ENCODE data around the gene SHISAL1. TPM values are rescaled to one million over a fixed set of nuclear protein-coding genes. Genes with fewer than 3 reads are reported as not detected.

The SHISAL1 gene
- total and polyA plus RNA-seq, 2 experiments from 2014 or later = 0.58 to 2.2 TPM

DNA sequence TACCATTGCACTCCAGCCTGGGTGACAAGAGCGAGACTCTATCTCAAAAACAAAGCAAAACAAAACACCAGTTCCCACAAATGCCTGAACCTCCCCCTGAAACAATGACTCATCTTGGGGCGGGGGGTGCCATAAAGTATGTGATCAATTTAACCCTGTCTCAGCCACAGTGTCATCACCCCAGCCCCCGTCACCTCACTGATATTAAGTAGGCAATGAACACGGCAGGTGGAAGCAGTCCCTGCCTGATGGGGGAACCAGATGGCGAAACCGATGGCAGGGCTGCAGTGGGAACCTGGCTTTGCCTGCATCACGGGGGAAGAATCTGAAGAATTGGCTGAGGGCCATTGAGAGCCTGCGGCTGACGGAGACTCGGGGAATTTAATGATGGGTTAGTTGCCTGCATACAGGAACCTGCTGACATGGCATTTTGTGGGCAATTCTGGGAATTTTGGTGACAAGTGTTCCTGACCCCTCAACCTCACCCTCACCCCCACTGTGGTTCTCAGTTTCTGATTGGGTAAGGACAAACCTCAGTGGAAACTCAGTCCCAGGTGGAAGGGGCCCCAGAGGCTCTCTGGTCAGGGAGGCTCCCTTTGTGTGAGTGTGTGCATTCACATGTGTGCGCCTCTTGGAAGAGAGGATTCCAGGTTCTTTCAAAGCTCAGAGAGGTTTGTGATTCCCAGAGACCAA, 39.1 kb upstream of the SHISAL1 start:
- Histone ChIP-seq H3K27me3 (replicated peaks; ENCODE audit: insufficient read depth) (no peaks in the 10 kb centered on the region), H3K4me3 (no peak overlapping the region), H3K4me2 (ENCODE audit: unreplicated experiment) (peak overlapping the region; percentile 41), H3K79me2 (ENCODE audit: insufficient read depth) (no peaks in the 10 kb centered on the region), H3K4me1 (ENCODE audit: insufficient read depth) (peaks cover 10% of the 10 kb centered on the region), H3K36me3 (ENCODE audit: low read depth) (no peaks in the 10 kb centered on the region), H3K27ac (no peak overlapping the region), H3K9me2 (ENCODE audit: insufficient read depth) (no peaks in the 10 kb centered on the region), H3F3A (ENCODE audit: insufficient read depth) (0 out of 2 replicates have a peak, but pooled peaks cover 3% of the 10 kb centered on the region), H4K20me1 (ENCODE audit: insufficient read depth) (no peaks in the 10 kb centered on the region), H3K9me3 (ENCODE audit: low read depth) (no peaks in the 10 kb centered on the region), H3K9ac (peak overlapping the region; percentile 38; the same call in 1 of the 2 replicates), H2AFZ (no peak overlapping the region)
- in situ Hi-C loops (cut with MboI) = no loop called here
- peak; percentile 97 for DNase-seq
- TF ChIP-seq EZH2 (IDR thresholded peaks at IDR 0.05; ENCODE audit: insufficient read depth, poor library complexity, severe bottlenecking) (no peak), EZH2phosphoT487 (IDR thresholded peaks at IDR 0.05; ENCODE audit: insufficient read depth, low read depth) (no peak)
- WGBS, 2 experiments (ENCODE audit: low coverage in 1 of 2, low lambda C conversion rate in 2 of 2, missing lambda C conversion rate in 2 of 2) = 19 to 22% methylated on average over 11 of the region's 11 CpGs

DNA sequence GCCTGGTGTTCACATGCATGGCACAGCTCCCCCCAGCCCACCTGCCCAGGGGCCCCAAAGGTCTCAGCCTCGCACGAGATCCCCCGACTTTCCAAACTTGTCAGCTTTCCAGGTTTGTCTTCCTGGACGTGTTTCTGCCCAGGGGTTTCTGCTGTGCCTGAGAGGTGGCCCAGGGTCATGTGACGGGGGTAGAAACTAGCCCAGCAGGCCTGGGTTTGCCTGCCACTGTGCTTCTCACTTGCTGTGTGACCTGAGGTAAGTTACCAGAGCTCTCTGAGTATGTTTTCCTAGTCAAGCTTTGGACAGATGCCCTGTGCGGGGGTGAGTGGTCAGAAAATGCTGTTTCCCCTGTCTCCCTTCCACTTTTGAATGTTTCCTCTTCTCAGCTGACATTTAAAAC, 38.3 kb upstream of the SHISAL1 start:
- in situ Hi-C loops (cut with MboI) = no loop called here
- no peak for DNase-seq
- 0 out of 2 replicates have a peak, but pooled peaks cover 3% of the 10 kb centered on the region for H3F3A ChIP-seq (ENCODE audit: insufficient read depth)
- H4K20me1 ChIP-seq (ENCODE audit: insufficient read depth) = no peaks in the 10 kb centered on the region
- H3K27ac ChIP-seq = no peak overlapping the region
- H3K4me3 ChIP-seq = no peak overlapping the region
- peaks cover 10% of the 10 kb centered on the region for H3K4me1 ChIP-seq (ENCODE audit: insufficient read depth)
- H2AFZ ChIP-seq = no peak overlapping the region
- WGBS, 2 experiments (ENCODE audit: low coverage in 1 of 2, low lambda C conversion rate in 2 of 2, missing lambda C conversion rate in 2 of 2) = 74 to 77% methylated on average over 6 of the region's 6 CpGs
- H3K9me3 ChIP-seq (ENCODE audit: low read depth) = no peaks in the 10 kb centered on the region
- peak overlapping the region; percentile 38; the same call in 1 of the 2 replicates for H3K9ac ChIP-seq
- no peaks in the 10 kb centered on the region for H3K9me2 ChIP-seq (ENCODE audit: insufficient read depth)
- H3K4me2 ChIP-seq (ENCODE audit: unreplicated experiment) = no peak overlapping the region
- H3K27me3 ChIP-seq (replicated peaks; ENCODE audit: insufficient read depth) = no peaks in the 10 kb centered on the region
- H3K36me3 ChIP-seq (ENCODE audit: low read depth) = no peaks in the 10 kb centered on the region
- no peak for TF ChIP-seq EZH2 (IDR thresholded peaks at IDR 0.05; ENCODE audit: insufficient read depth, poor library complexity, severe bottlenecking)
- no peak for TF ChIP-seq EZH2phosphoT487 (IDR thresholded peaks at IDR 0.05; ENCODE audit: insufficient read depth, low read depth)
- no peaks in the 10 kb centered on the region for H3K79me2 ChIP-seq (ENCODE audit: insufficient read depth)

DNA sequence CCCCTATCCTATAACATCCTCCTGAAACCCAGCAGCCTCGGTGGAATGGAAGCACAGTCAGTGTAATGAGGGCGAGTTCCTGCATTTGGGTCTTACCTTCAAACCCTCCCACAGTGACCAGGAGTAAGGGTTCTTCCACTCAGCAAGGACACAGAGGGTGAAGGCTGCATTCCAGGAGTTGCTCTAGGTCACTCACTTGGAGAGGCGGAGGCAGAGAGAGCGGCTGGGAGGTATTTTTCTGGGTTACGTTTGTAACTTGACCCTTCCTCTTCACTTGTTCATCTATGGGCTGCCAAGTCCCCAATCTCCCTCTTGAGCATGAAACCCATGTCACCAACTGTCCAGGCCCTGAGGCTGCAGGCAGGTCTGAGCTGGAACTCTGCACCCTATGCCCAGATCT, 36.8 kb upstream of the SHISAL1 start:
- 82 to 85% methylated on average over 5 of the region's 5 CpGs for WGBS, 2 experiments (ENCODE audit: low coverage in 1 of 2, low lambda C conversion rate in 2 of 2, missing lambda C conversion rate in 2 of 2)
- no peak overlapping the region for H3K27ac ChIP-seq
- no peak for TF ChIP-seq EZH2 (IDR thresholded peaks at IDR 0.05; ENCODE audit: insufficient read depth, poor library complexity, severe bottlenecking)
- TF ChIP-seq EZH2phosphoT487 (IDR thresholded peaks at IDR 0.05; ENCODE audit: insufficient read depth, low read depth) = no peak

GRCh38 chr22:44348971-44349560, 36.3 kb upstream of the SHISAL1 start:
- H3K27me3 ChIP-seq (replicated peaks; ENCODE audit: insufficient read depth) = no peaks in the 10 kb centered on the region
- DNase-seq = no peak
- WGBS, 2 experiments (ENCODE audit: low coverage in 1 of 2, low lambda C conversion rate in 2 of 2, missing lambda C conversion rate in 2 of 2) = 80 to 82% methylated on average over 17 to 19 of the region's 19 CpGs
- no peaks in the 10 kb centered on the region for H4K20me1 ChIP-seq (ENCODE audit: insufficient read depth)
- no peak for TF ChIP-seq EZH2phosphoT487 (IDR thresholded peaks at IDR 0.05; ENCODE audit: insufficient read depth, low read depth)
- TF ChIP-seq EZH2 (IDR thresholded peaks at IDR 0.05; ENCODE audit: insufficient read depth, poor library complexity, severe bottlenecking) = no peak
- H3K79me2 ChIP-seq (ENCODE audit: insufficient read depth) = no peaks in the 10 kb centered on the region
- H3K36me3 ChIP-seq (ENCODE audit: low read depth) = no peaks in the 10 kb centered on the region
- H3F3A ChIP-seq (ENCODE audit: insufficient read depth) = 0 out of 2 replicates have a peak, but pooled peaks cover 3% of the 10 kb centered on the region
- no peak overlapping the region for H3K4me2 ChIP-seq (ENCODE audit: unreplicated experiment)
- H3K4me1 ChIP-seq (ENCODE audit: insufficient read depth) = peaks cover 10% of the 10 kb centered on the region
- H3K4me3 ChIP-seq = no peak overlapping the region
- in situ Hi-C loops (cut with MboI) = no loop called here
- no peaks in the 10 kb centered on the region for H3K9me2 ChIP-seq (ENCODE audit: insufficient read depth)
- H3K27ac ChIP-seq = no peak overlapping the region
- no peaks in the 10 kb centered on the region for H3K9me3 ChIP-seq (ENCODE audit: low read depth)
- H3K9ac ChIP-seq = no peak overlapping the region
- no peak overlapping the region for H2AFZ ChIP-seq

More for the DNA sequence above, 36.8 kb upstream of the SHISAL1 start:
- Histone ChIP-seq H3K79me2 (ENCODE audit: insufficient read depth) (no peaks in the 10 kb centered on the region), H4K20me1 (ENCODE audit: insufficient read depth) (no peaks in the 10 kb centered on the region), H3K36me3 (ENCODE audit: low read depth) (no peaks in the 10 kb centered on the region), H3K9me2 (ENCODE audit: insufficient read depth) (no peaks in the 10 kb centered on the region), H3F3A (ENCODE audit: insufficient read depth) (0 out of 2 replicates have a peak, but pooled peaks cover 3% of the 10 kb centered on the region), H3K9me3 (ENCODE audit: low read depth) (no peaks in the 10 kb centered on the region), H3K4me3 (no peak overlapping the region), H3K9ac (no peak overlapping the region), H3K4me2 (ENCODE audit: unreplicated experiment) (no peak overlapping the region), H3K27me3 (replicated peaks; ENCODE audit: insufficient read depth) (no peaks in the 10 kb centered on the region), H3K4me1 (ENCODE audit: insufficient read depth) (peaks cover 10% of the 10 kb centered on the region), H2AFZ (no peak overlapping the region)
- in situ Hi-C loops (cut with MboI) = no loop called here
- no peak for DNase-seq
